Testis (tissue), 3 donors: ENCODE data around the gene NKX6-2. TPM values are rescaled to one million over a fixed set of nuclear protein-coding genes. Genes with fewer than 3 reads are reported as not detected.

Experiments used
- DNase-seq: peaks from one replicate; pipeline ENCODE4 v3.0.0-alpha.2; 2019
- H3K27ac ChIP-seq, 2 donors: fragments of 200-600 bp; sonication (generic); one replicate each; pipeline ENCODE4 v1.5.1; 2019
- H3K27me3 ChIP-seq: fragments of 200-600 bp; sonication (generic); one replicate; pipeline ENCODE4 v1.5.1; 2019
- H3K36me3 ChIP-seq: fragments of 200-600 bp; sonication (generic); one replicate; pipeline ENCODE4 v1.5.1; 2017; ENCODE audit warnings: low read depth; ENCODE audit errors: missing control alignments
- H3K4me1 ChIP-seq: fragments of 200-600 bp; sonication (generic); one replicate; pipeline ENCODE4 v1.5.1; 2019
- H3K4me3 ChIP-seq, 2 donors: fragments of 200-600 bp; sonication (generic); one replicate each; pipeline ENCODE4 v1.5.1; 2017 to 2019
- H3K9me3 ChIP-seq: fragments of 200-600 bp; sonication (generic); one replicate; pipeline ENCODE4 v1.5.1; 2017
- POLR2A ChIP-seq: fragments of 450-650 bp; IDR thresholded peaks from one replicate; pipeline ENCODE4 v1.6.1; 2017; ENCODE audit warnings: antibody characterized with exemption, mild to moderate bottlenecking, moderate library complexity
- WGBS, 2 donors: methylation state at CpG; one replicate each; pipeline ENCODE4 v1.1.5; 2018; 5-methylcytosine and 5-hydroxymethylcytosine counted together
- intact Hi-C: fragments of 100-400 bp; cut with DNase I; formaldehyde crosslinking; loops from one replicate; pipeline ENCODE4 v1.15.1; 2023; ENCODE audit warnings: low total_unique reads
- polyA plus RNA-seq: library from polyadenylated mRNA; stranded (reverse); fragments of 350-450 nt; fragmentation: Illumina TruSeq; extraction: RNeasy Lipid Tissue Mini Kit (QIAGEN cat#74804); gene quantifications from one replicate; pipeline ENCODE4 v1.2.3, GENCODE V29; 2014; ENCODE audit warnings: low read depth, low replicate concordance; ENCODE audit not compliant: insufficient read depth
- total RNA-seq, 2 donors: library from RNA; depleted of rRNA; stranded (reverse); fragments of >200 nt; gene quantifications; one replicate each; pipeline ENCODE4 v1.2.3, GENCODE V29; 2016
- TF ChIP-seq, protein P1 (sequence below), 3 experiments: fragments of 450-650 bp in 2 of 3; fragments of 200-600 bp in 1 of 3; sonication (generic) in 1 of 3; IDR thresholded peaks; one replicate each; pipeline ENCODE4 v1.5.1; 2016 to 2019; ENCODE audit warnings: antibody characterized with exemption in 3 of 3, mild to moderate bottlenecking in 2 of 3, moderate library complexity in 1 of 3

The NKX6-2 gene
- total and polyA plus RNA-seq, 3 donors from 2014 or later: 2.0 to 20.1 (median 8.9) TPM

DNA sequence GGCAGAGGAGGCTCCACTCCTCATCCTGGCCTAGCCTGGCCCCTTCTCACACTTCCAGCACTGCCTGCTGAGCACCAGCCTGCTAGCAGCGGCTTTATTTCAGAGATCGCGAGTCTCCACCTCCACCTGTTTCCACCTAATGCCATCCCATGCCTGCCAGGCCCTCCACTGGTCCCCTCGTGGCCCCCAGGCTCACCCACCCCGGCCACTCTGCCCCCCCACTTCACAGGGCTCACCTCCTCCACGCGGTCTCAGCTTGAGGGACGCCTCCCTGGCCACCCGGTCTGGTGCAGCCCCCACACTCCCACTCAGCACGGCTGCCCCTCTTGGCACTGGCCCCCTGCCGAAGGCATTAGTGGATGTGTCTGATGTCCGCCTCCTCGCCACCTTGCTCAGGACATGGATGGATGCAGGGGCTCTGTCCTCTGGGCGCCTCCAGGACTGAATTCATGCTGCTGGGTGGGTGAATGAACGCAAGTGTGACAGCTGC, 3.8 kb upstream of the NKX6-2 start:
- no peaks in the 10 kb centered on the region for H3K36me3 ChIP-seq
- H3K27ac ChIP-seq: no peak overlapping the region
- H3K9me3 ChIP-seq: no peaks in the 10 kb centered on the region
- intact Hi-C loops: no loop called here
- TF ChIP-seq, protein P1, sequence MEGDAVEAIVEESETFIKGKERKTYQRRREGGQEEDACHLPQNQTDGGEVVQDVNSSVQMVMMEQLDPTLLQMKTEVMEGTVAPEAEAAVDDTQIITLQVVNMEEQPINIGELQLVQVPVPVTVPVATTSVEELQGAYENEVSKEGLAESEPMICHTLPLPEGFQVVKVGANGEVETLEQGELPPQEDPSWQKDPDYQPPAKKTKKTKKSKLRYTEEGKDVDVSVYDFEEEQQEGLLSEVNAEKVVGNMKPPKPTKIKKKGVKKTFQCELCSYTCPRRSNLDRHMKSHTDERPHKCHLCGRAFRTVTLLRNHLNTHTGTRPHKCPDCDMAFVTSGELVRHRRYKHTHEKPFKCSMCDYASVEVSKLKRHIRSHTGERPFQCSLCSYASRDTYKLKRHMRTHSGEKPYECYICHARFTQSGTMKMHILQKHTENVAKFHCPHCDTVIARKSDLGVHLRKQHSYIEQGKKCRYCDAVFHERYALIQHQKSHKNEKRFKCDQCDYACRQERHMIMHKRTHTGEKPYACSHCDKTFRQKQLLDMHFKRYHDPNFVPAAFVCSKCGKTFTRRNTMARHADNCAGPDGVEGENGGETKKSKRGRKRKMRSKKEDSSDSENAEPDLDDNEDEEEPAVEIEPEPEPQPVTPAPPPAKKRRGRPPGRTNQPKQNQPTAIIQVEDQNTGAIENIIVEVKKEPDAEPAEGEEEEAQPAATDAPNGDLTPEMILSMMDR (IDR thresholded peaks at IDR 0.05): no peak
- TF ChIP-seq POLR2A: no peak
- no peaks in the 10 kb centered on the region for H3K27me3 ChIP-seq
- H3K4me1 ChIP-seq: peaks cover 13% of the 10 kb centered on the region
- H3K4me3 ChIP-seq: no peak overlapping the region
- DNase-seq: no peak
- 62 to 75% methylated on average over 5 to 14 of the region's 15 CpGs for WGBS, 2 donors

GRCh38 chr10:132788831-132789219, 2.9 kb upstream of the NKX6-2 start:
- Histone ChIP-seq H3K36me3 (no peaks in the 10 kb centered on the region), H3K4me3 (peak overlapping the region in 1 of 2 donors; percentile 34), H3K27me3 (no peaks in the 10 kb centered on the region), H3K4me1 (peaks cover 13% of the 10 kb centered on the region), H3K27ac (no peak overlapping the region), H3K9me3 (no peaks in the 10 kb centered on the region)
- WGBS, 2 donors: 3 to 19% methylated on average over 25 of the region's 30 CpGs
- DNase-seq: no peak
- TF ChIP-seq, protein P1 (IDR thresholded peaks at IDR 0.05): no peak
- no peak for TF ChIP-seq POLR2A
- intact Hi-C loops: no loop called here

DNA sequence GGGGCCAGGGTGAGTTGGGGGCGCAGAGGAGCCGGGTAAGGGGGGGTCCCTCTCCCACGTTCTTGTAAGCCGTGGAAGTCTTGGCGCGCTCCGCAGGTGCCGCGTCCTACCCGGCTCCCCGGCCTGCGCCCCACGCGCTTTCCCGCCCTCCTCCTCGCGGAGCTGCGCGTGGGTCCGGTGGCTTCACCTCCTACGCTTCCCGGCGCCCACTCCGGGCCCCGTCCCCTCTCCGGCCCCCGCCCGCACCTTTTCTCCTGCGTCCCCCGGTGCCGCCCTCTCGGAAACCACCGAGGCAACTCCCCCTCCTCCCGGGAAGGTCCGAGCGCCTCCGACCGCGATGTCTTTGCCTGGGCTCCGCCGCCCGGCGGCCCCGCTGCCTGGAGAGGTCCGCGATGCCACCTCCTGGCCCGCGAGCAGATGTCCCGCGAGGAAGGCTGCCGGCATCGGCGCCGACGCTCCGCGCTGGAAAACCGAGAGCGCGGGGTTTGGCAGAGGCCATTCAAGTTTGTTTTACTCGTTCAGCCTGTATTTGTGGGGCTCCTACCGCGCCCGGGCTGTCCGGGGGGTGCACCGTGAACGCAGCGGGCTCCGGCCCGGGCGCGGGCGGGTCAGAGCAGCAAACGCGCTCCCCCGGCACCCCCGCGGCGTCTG, 2.4 kb upstream of the NKX6-2 start:
- Histone ChIP-seq H3K27me3 (no peaks in the 10 kb centered on the region), H3K9me3 (no peaks in the 10 kb centered on the region), H3K36me3 (no peaks in the 10 kb centered on the region), H3K27ac (no peak overlapping the region), H3K4me1 (peaks cover 13% of the 10 kb centered on the region), H3K4me3 (peak overlapping the region; percentile 6 to 34)
- no peak for TF ChIP-seq POLR2A
- TF ChIP-seq, protein P1 (IDR thresholded peaks at IDR 0.05): no peak
- 1 to 2% methylated on average over 23 to 62 of the region's 79 CpGs for WGBS, 2 donors
- intact Hi-C loops: no loop called here
- peak; percentile 29 for DNase-seq

GRCh38 chr10:132787495-132788179, 1.7 kb upstream of the NKX6-2 start:
- Histone ChIP-seq H3K27ac (no peak overlapping the region), H3K36me3 (no peaks in the 10 kb centered on the region), H3K27me3 (no peaks in the 10 kb centered on the region), H3K9me3 (no peaks in the 10 kb centered on the region), H3K4me1 (peaks cover 13% of the 10 kb centered on the region), H3K4me3 (peak overlapping the region; percentile 6 to 34)
- TF ChIP-seq, protein P1 (IDR thresholded peaks at IDR 0.05): no peak
- no peak for TF ChIP-seq POLR2A
- WGBS, 2 donors: 1 to 3% methylated on average over 20 to 61 of the region's 80 CpGs
- intact Hi-C loops: no loop called here
- DNase-seq: no peak
